Activated CD8-positive, alpha-beta memory T cell treated with anti-CD3 and anti-CD28 coated beads, Interleukin-2, amount 50 U/mL, for 24 hours (primary cell): ENCODE measurements around the gene KRT79.

ENCODE experiments used
- DNase-seq: peaks from one replicate; pipeline ENCODE4 v3.0.0-alpha.2; 2020; ENCODE audit errors: extremely low read depth

Gene KRT79

GRCh38 chr12:52835271-52836041, 1.3 kb upstream of the KRT79 start:
- DNase-seq: no peak

GRCh38 chr12:52834727-52835001, 553 bp upstream of the KRT79 start:
- DNase-seq: no peak

GRCh38 chr12:52832985-52833905, 866 bp downstream of the KRT79 start:
- no peak for DNase-seq

GRCh38 chr12:52832451-52832850, 1.7 kb downstream of the KRT79 start:
- DNase-seq: no peak

GRCh38 chr12:52831251-52831650, 2.9 kb downstream of the KRT79 start:
- no peak for DNase-seq

GRCh38 chr12:52829986-52830770, 3.9 kb downstream of the KRT79 start:
- no peak for DNase-seq

- no peak for DNase-seq
These were observed 5.5 kb downstream of the KRT79 start for GRCh38 chr12:52828591-52829021.

- DNase-seq: no peak
These were observed 6.0 kb downstream of the KRT79 start for GRCh38 chr12:52828156-52828555.

GRCh38 chr12:52827499-52828090, 6.5 kb downstream of the KRT79 start:
- no peak for DNase-seq

- DNase-seq: no peak
These were observed 7.3 kb downstream of the KRT79 start for GRCh38 chr12:52826611-52827498.

GRCh38 chr12:52825961-52826360, 8.2 kb downstream of the KRT79 start:
- DNase-seq: no peak

GRCh38 chr12:52824741-52825410, 9.2 kb downstream of the KRT79 start:
- DNase-seq: no peak

GRCh38 chr12:52823761-52824450, 10.2 kb downstream of the KRT79 start:
- no peak for DNase-seq

GRCh38 chr12:52822771-52823510, 11.2 kb downstream of the KRT79 start:
- no peak for DNase-seq

- no peak for DNase-seq
These were observed 12.1 kb downstream of the KRT79 start for GRCh38 chr12:52821826-52822660.

- DNase-seq: no peak
These were observed 12.9 kb downstream of the KRT79 start for GRCh38 chr12:52821071-52821730.

- DNase-seq: no peak
These were observed 13.6 kb downstream of the KRT79 start for GRCh38 chr12:52820521-52820920.
